GM18909 (cell line): ENCODE results near the gene NR3C2.

ENCODE experiments used
- ATAC-seq: cut with Tn5 transposase; IDR thresholded peaks from one replicate; pipeline ENCODE4 v1.9.1; 2021; ENCODE audit warnings: mild to moderate bottlenecking; ENCODE audit not compliant: unreplicated experiment, poor library complexity

The NR3C2 gene

GRCh38 chr4:148064451-148064850 lies 377.8 kb downstream of the NR3C2 start:
- ATAC-seq = no peak

DNA sequence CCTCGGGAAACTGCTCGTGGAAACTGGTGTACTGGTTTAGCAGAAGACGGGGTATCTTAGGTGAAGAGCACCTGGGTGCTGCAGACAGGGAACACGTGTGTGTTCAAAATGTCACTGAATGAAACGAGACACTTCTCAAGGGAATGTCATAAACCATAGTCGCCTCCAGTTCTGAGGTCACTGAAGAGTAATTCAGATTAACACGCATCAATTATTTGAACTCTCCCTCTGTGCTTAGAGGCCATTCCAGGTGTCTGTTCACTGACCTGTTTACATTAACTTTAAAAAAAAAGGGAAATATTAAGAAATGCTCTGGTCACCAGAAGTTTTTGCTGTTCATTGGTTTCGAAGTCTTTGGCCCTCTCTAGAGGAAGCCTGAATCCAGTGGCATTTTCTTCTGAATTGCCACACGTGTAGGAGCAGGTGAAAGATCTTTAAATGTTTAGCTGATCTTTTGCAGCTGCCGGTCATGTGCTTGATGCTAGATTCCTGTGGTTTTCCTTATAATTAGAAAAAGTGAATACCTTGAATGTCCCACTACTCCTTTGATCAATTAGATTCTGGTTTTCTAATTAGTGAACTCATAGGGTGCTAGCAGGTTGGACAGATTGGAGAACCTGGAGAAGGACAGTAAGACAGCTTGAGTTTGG lies 379.8 kb downstream of the NR3C2 start:
- no peak for ATAC-seq

- no peak for ATAC-seq
Observed at GRCh38 chr4:148061795-148062194, 380.4 kb downstream of the NR3C2 start.

- ATAC-seq = no peak
Observed at GRCh38 chr4:148061141-148061481, 381.1 kb downstream of the NR3C2 start.

- no peak for ATAC-seq
Observed at GRCh38 chr4:148060264-148061140, 381.7 kb downstream of the NR3C2 start.

- no peak for ATAC-seq
Observed at GRCh38 chr4:148059617-148060180, 382.5 kb downstream of the NR3C2 start.

DNA sequence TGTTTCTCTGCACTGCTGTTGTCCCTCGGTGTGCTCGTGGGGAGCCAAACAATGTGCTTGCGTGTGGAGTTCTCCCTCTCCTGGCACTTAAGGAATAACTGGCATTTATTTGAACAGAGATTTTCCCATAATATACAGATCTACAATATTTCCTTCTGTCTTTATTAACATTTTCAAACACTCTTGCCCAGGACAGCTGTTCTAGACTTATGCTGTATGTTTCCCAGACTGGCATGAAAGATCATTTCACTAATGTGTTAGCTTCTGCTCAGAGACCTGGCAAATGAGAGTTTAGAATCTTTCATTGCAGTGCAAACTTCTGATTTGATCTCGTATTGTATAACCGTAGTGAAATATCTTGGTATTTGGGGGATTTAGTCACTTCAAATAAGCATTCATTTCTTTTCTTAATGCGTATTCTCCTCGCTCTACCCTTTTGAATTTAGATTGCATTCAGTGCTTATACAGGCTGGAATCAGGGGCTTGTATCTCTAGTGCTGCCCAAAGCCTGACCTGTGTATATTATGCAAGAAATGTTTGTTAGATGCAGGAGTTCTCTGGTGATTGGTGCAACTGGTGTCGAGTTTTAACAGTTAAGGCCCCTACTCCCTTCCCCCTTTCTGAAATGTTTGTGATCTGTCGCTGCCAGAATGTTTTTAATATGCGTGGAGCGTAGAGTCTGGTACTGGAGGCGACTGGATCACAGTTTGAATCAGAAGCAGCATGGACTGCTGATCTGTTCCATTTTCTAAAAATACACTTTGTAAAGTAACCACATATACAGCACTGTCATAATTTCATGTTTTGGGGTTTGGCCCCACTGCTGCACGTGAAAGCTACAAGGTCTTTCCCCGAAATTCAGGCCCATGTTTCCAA lies 384.0 kb downstream of the NR3C2 start:
- no peak for ATAC-seq

- peak; percentile 55 for ATAC-seq
Observed at GRCh38 chr4:148057516-148057915, 384.7 kb downstream of the NR3C2 start.

- peak; percentile 86 for ATAC-seq
Observed at GRCh38 chr4:148056879-148057278, 385.3 kb downstream of the NR3C2 start.

DNA sequence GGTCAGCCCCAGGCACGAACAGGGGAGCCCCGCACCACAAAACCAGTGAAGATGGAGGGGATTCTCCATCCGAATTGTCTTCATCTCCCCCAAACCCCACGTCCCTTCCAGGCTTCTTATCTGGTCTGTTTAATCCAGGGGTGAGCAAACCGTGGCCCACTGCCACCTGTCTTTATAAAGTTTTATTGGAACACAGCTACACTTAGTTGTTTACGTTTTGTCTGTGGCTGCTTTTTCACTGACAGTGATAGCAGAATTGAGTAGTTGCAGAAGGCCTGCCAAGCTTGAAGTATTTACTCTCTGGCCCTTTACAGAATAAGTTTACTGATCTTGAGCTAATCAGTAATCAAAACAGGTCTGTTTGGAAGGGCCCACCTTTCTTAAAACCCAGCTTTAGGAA lies 386.4 kb downstream of the NR3C2 start:
- peak; percentile 37 for ATAC-seq

- no peak for ATAC-seq
Observed at GRCh38 chr4:148054275-148054674, 387.9 kb downstream of the NR3C2 start.

GRCh38 chr4:148053298-148054003 lies 388.8 kb downstream of the NR3C2 start:
- ATAC-seq = no peak

GRCh38 chr4:148052448-148052847 lies 389.8 kb downstream of the NR3C2 start:
- ATAC-seq = no peak

DNA sequence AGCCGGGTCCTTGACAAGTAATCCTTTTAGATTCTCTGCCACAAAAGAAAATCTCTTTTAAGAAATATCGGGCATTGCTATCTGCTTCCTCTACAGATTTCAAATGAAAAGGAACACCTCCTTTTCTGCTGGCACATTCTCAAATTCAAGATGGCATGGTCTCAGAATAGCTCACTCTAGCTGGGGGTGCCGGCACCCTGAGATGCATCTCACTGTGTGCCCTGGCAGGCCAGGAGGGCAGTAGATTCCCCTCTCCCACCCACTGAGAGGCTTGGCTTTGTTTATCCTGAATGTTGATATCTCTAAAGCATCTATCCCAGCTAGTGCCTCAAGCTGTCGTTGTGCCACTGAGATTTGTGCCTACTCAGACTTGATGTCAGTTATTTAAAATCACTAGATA lies 390.8 kb downstream of the NR3C2 start:
- ATAC-seq = no peak

DNA sequence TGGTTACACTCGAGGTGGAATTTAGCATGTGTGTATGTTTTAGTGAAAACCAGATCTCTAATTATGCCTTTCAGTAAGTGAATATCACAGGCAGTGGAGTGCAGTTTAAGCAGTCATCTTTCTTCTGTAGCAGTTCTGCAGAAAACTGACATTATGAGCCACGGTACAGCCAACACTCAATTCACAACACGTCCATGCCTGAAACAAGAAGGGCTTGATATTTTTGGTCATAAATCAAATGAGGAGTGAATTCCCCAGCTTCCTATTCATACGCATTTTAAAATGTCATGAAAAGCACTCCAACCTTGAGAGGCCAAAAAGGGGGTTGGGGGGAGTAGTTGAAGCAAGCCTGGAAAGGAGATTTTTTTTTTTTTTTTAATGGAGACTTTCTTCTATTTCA lies 393.6 kb downstream of the NR3C2 start:
- no peak for ATAC-seq

DNA sequence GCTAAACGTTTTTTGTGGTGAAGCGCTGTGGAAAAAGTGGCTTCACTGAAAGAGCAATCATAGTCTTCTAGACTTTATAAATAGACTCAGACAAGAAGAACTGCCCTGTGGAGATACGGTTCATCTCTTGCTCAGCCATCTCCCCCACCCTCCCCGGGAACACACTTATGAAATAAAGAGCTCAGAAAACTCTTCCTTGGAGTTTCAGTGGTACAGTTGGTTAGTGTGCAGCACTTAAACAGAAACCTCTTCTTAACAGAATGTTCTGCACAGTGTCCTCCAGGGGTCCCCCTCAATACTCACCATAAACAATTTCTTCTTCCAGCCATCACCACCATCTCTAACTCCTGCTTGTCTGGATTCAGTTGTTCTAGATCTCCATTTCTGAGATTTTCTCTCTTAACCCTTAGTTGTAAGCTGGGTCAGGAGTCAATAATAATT lies 397.3 kb downstream of the NR3C2 start:
- ATAC-seq = peak; percentile 97

DNA sequence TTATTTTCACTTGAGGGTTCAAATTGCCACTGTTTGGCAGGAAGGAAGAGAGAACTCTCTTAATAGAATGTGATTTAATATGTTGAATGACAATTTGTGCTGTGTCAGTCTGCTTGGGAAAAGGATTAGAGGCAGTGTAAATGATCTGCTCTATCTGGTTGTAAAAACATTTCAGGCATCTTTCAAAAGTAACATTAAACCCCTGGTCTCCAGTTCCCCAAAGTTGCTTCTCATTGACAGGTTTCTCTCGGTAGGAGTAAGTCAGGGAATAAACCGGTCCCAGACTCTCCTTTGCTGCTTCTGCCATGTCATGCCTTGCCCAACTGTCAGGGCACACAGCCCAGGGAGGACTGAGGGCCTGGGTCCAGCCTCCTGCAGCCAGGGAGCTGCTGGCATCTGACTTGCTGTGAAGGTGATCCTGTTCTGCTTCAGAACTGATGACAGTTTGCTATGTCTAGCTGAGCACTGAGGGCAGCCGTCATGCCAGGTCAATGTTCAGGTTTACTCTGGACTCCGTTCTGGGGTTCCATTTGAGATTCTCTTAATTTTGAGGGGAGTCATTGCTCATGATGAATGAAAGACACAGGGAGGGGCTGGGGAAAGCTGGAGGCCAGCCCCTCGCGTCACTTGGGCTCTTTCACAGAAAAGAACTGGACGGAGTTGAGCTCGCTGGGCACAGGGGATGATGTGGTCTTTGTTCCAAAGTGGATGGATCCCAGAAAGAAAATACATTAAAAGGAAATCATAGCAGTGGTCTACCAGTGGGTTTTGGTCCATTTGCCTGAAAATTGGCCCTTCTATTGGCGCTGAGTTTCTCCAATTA lies 397.9 kb downstream of the NR3C2 start:
- peak; percentile 15 for ATAC-seq

- no peak for ATAC-seq
Observed at GRCh38 chr4:148041606-148042329, 400.4 kb downstream of the NR3C2 start.
